Activated CD4-positive, alpha-beta T cell treated with anti-CD3 and anti-CD28 coated beads, Interleukin-2, amount 10 ng/mL, durations not matched to agents 24 days and 14 days (primary cell): ENCODE results near the gene TECTA. TPM values are rescaled to one million over a fixed set of nuclear protein-coding genes. Genes with fewer than 3 reads are reported as not detected.

Source experiments
- DNase-seq: peaks from one replicate; pipeline ENCODE4 v3.0.0; 2022
- H3K27ac Mint-ChIP-seq: one replicate; pipeline ENCODE4 v1.8.0; 2022; ENCODE audit warnings: mild to moderate bottlenecking, mixed read lengths
- H3K27me3 Mint-ChIP-seq: one replicate; pipeline ENCODE4 v1.8.0; 2022; ENCODE audit warnings: mixed read lengths
- H3K36me3 Mint-ChIP-seq: one replicate; pipeline ENCODE4 v1.8.0; 2022; ENCODE audit warnings: low read depth, mild to moderate bottlenecking, mixed read lengths
- H3K4me1 Mint-ChIP-seq: one replicate; pipeline ENCODE4 v1.8.0; 2021; ENCODE audit warnings: mixed read lengths
- H3K4me3 Mint-ChIP-seq: one replicate; pipeline ENCODE4 v1.8.0; 2022; ENCODE audit warnings: mild to moderate bottlenecking, moderate library complexity, mixed read lengths
- H3K9me3 Mint-ChIP-seq: one replicate; pipeline ENCODE4 v1.8.0; 2021; ENCODE audit warnings: mixed read lengths
- intact Hi-C: fragments of 100-400 bp; cut with micrococcal nuclease; formaldehyde crosslinking; loops from one replicate; pipeline ENCODE4 v1.15.1; 2023
- total RNA-seq: library from RNA; stranded (reverse); gene quantifications from 2 replicates; pipeline ENCODE4 v1.2.3, GENCODE V29; 2022

TECTA gene
- total RNA-seq, 1 donor from 2014 or later: 0.09 TPM

- no peaks in the 10 kb centered on the region for H3K36me3 Mint-ChIP-seq
- H3K4me3 Mint-ChIP-seq: no peak overlapping the region
- H3K27ac Mint-ChIP-seq: no peak overlapping the region
- peak; percentile 89 for DNase-seq
- intact Hi-C loops: loop anchor here (2.0 to 10.0 kb wide), 3 partner anchors 80 to 860 kb away; partner anchors contain the start of genes ARHGEF12 and GRIK4
- H3K9me3 Mint-ChIP-seq: no peaks in the 10 kb centered on the region
- H3K27me3 Mint-ChIP-seq: peaks cover 22% of the 10 kb centered on the region
- no peaks in the 10 kb centered on the region for H3K4me1 Mint-ChIP-seq
Measured at GRCh38 chr11:121194731-121195596, 93.9 kb downstream of the TECTA start.

- H3K27me3 Mint-ChIP-seq: peaks cover 25% of the 10 kb centered on the region
- H3K9me3 Mint-ChIP-seq: no peaks in the 10 kb centered on the region
- no peak overlapping the region for H3K4me3 Mint-ChIP-seq
- no peak overlapping the region for H3K27ac Mint-ChIP-seq
- no peaks in the 10 kb centered on the region for H3K4me1 Mint-ChIP-seq
- no peaks in the 10 kb centered on the region for H3K36me3 Mint-ChIP-seq
- intact Hi-C loops: loop anchor here (10.0 kb wide), 2 partner anchors 84 to 864 kb away; partner anchors contain the start of gene ARHGEF12
- DNase-seq: peak; percentile 27
Measured at GRCh38 chr11:121198491-121198890, 97.4 kb downstream of the TECTA start.

DNA sequence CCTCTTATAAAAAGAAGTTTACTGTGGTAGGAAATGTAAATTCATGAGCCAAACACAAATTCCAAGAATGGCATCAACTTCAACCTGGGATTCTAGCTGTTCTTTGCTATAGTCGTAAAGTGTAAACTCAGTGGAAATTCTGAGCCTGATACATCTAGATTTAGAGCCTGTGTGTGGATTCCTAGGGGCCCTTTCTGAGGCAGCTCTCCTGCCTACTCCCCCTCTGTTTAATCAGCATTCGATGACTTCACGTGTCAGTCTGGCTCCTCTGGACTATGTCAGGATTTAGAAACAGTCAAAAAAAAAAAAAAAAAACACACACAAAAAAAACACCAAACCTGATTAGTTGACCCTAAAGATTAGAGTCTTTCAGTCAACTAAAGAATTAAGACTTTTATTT, 98.5 kb downstream of the TECTA start:
- no peaks in the 10 kb centered on the region for H3K9me3 Mint-ChIP-seq
- no peak for DNase-seq
- H3K27me3 Mint-ChIP-seq: peaks cover 29% of the 10 kb centered on the region
- no peak overlapping the region for H3K4me3 Mint-ChIP-seq
- no peaks in the 10 kb centered on the region for H3K36me3 Mint-ChIP-seq
- H3K27ac Mint-ChIP-seq: no peak overlapping the region
- intact Hi-C loops: loop anchor here (10.0 kb wide), 2 partner anchors 85 to 865 kb away; partner anchors contain the start of gene ARHGEF12
- H3K4me1 Mint-ChIP-seq: no peaks in the 10 kb centered on the region

GRCh38 chr11:121206810-121207209, 105.8 kb downstream of the TECTA start:
- Mint-ChIP-seq H3K4me1 (no peaks in the 10 kb centered on the region), H3K27me3 (peaks cover 36% of the 10 kb centered on the region), H3K9me3 (no peaks in the 10 kb centered on the region), H3K27ac (no peak overlapping the region), H3K4me3 (no peak overlapping the region), H3K36me3 (no peaks in the 10 kb centered on the region)
- no peak for DNase-seq
- intact Hi-C loops: no loop called here

DNA sequence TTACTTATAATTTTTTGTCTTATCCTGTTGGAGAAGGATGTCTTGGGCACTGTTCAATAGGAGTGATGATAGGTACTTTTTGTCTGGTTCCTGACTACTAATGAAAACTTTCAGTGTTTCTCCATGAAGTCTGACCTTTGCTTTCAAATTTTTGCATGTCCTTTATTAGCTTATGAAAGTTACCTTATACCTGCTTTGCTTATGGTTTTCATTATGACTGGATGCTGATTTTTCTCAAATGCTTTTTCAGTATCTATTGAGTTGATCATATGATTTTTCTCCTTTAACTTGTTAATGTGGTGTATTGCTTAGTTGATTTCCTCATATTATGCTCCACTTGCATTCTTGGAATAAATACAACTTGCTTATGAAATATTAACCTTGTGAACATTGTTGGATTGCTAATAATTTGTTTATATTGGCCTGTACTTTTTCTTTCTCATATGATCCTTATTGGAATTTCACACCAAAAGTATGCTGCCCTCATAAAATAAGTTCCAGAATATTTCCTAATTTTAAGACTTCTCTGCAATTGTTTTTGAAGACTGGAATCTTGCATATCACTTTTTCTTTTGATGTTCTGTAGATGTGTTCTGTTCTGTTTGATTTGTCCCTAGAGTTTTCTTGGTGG, 106.6 kb downstream of the TECTA start:
- no peak for DNase-seq
- no peaks in the 10 kb centered on the region for H3K9me3 Mint-ChIP-seq
- peaks cover 2% of the 10 kb centered on the region for H3K4me1 Mint-ChIP-seq
- no peaks in the 10 kb centered on the region for H3K36me3 Mint-ChIP-seq
- H3K27me3 Mint-ChIP-seq: peaks cover 38% of the 10 kb centered on the region
- H3K27ac Mint-ChIP-seq: no peak overlapping the region
- intact Hi-C loops: no loop called here
- H3K4me3 Mint-ChIP-seq: no peak overlapping the region

- Mint-ChIP-seq H3K4me1 (peaks cover 3% of the 10 kb centered on the region), H3K9me3 (no peaks in the 10 kb centered on the region), H3K4me3 (no peak overlapping the region), H3K36me3 (no peaks in the 10 kb centered on the region), H3K27ac (no peak overlapping the region), H3K27me3 (peaks cover 44% of the 10 kb centered on the region)
- DNase-seq: peak; percentile 3
- intact Hi-C loops: no loop called here
Measured at GRCh38 chr11:121210445-121211080, 109.5 kb downstream of the TECTA start.

DNA sequence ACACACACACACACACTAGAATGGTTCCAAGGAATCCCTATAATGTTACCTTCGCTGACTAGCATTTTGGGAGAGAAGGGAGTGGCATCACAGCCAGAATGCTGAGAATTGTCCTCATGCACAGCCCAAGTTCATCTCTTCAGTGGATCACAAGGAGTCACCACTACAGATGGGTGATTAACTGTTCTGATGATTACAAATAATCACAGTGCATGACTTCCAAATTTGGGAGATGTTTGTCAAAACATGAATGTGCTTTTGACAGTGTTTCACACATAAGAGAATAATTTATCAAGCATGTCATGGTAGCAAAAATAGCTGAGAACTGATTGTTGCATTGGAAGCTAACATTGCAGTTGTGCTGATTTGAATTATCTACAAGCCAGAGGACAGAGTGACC, 110.6 kb downstream of the TECTA start:
- Mint-ChIP-seq H3K9me3 (no peaks in the 10 kb centered on the region), H3K27ac (no peak overlapping the region), H3K4me1 (peaks cover 3% of the 10 kb centered on the region), H3K27me3 (peaks cover 36% of the 10 kb centered on the region), H3K4me3 (no peak overlapping the region), H3K36me3 (no peaks in the 10 kb centered on the region)
- peak; percentile 18 for DNase-seq
- intact Hi-C loops: no loop called here

DNA sequence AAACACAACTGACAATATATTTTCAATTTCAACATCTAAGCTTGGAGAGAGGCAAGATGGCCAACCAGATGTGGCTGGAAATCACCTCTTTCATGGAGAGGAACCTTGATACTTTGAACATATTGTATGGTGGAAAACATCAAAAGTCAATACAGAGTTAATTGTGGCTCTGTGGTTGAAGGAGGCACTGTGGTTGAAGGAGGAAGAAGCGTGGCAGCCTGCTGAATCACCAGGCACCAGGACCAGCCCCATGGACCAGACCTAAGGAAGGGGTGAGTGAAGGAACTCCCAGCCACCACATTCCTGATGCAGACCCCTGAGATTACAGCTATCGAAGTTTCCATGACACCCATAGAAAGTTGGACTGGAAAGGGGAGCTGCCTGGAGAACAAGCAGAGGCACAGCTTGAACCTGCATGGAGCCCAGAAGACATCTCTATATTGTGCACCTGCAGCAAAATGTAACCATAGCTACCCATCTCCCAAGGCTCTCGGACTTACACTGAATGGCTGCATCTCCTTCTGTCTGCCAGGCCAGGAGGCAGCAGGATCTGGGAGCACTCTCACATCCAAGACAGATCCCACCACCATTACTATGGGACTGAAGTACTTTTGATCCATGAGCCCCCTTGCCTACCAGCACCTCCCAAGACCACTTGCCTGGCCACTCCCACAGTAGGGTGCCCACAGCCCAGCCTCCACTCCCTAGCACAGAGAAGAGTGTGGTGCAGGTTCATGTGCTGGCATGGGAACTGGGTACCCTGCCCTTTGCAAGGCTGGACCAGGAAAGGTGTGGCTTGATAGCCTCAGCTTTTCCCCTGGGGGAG, 111.7 kb downstream of the TECTA start:
- Mint-ChIP-seq H3K27ac (no peak overlapping the region), H3K9me3 (no peaks in the 10 kb centered on the region), H3K4me3 (no peak overlapping the region), H3K4me1 (peaks cover 3% of the 10 kb centered on the region), H3K27me3 (peaks cover 38% of the 10 kb centered on the region), H3K36me3 (no peaks in the 10 kb centered on the region)
- DNase-seq: peak; percentile 44
- intact Hi-C loops: no loop called here

DNA sequence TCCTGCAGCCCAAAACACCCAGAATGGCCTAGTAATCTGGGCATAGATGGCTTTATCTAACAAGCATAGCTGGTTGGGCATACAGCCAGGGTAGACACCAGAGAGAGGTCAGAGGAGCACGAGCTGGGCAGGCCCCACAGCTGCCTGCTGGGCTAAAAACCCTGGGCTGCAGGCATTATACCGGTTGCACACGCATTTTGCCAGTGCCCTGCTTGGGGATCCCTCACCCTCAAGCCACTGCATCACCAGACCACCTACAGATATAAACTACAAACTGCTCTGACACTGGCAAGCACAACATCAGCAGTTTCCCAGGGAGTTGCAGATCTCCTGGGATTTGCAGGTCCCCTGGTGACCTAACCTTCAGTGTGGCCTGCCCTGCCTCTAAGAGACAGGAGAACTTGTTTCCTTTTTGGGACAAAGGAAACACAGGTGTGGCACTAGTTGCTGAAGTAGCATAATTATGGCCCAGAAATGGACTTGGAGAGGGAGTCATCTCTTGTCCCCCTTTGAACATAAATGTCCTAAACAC, 112.4 kb downstream of the TECTA start:
- intact Hi-C loops: no loop called here
- Mint-ChIP-seq H3K4me1 (peaks cover 3% of the 10 kb centered on the region), H3K36me3 (no peaks in the 10 kb centered on the region), H3K9me3 (no peaks in the 10 kb centered on the region), H3K27me3 (peaks cover 39% of the 10 kb centered on the region), H3K4me3 (no peak overlapping the region), H3K27ac (no peak overlapping the region)
- peak; percentile 26 for DNase-seq

- Mint-ChIP-seq H3K27me3 (peaks cover 40% of the 10 kb centered on the region), H3K4me3 (no peak overlapping the region), H3K36me3 (no peaks in the 10 kb centered on the region), H3K27ac (no peak overlapping the region), H3K9me3 (no peaks in the 10 kb centered on the region), H3K4me1 (peaks cover 3% of the 10 kb centered on the region)
- intact Hi-C loops: no loop called here
- peak; percentile 0 for DNase-seq
Measured at GRCh38 chr11:121214861-121215260, 113.8 kb downstream of the TECTA start.

GRCh38 chr11:121221496-121222200, 120.6 kb downstream of the TECTA start:
- Mint-ChIP-seq H3K9me3 (no peaks in the 10 kb centered on the region), H3K36me3 (no peaks in the 10 kb centered on the region), H3K4me3 (no peak overlapping the region), H3K27ac (no peak overlapping the region), H3K27me3 (peaks cover 22% of the 10 kb centered on the region), H3K4me1 (no peaks in the 10 kb centered on the region)
- intact Hi-C loops: no loop called here
- no peak for DNase-seq

GRCh38 chr11:121223161-121223560, 122.1 kb downstream of the TECTA start:
- intact Hi-C loops: no loop called here
- Mint-ChIP-seq H3K4me3 (no peak overlapping the region), H3K9me3 (no peaks in the 10 kb centered on the region), H3K27me3 (peaks cover 13% of the 10 kb centered on the region), H3K36me3 (no peaks in the 10 kb centered on the region), H3K4me1 (no peaks in the 10 kb centered on the region), H3K27ac (no peak overlapping the region)
- no peak for DNase-seq

- Mint-ChIP-seq H3K4me3 (no peak overlapping the region), H3K27me3 (peaks cover 15% of the 10 kb centered on the region)
- intact Hi-C loops: no loop called here
Measured at GRCh38 chr11:121225382-121225781, 124.3 kb downstream of the TECTA start.

More at GRCh38 chr11:121225382-121225781, 124.3 kb downstream of the TECTA start:
- Mint-ChIP-seq H3K27ac (no peak overlapping the region), H3K9me3 (no peaks in the 10 kb centered on the region), H3K4me1 (no peaks in the 10 kb centered on the region), H3K36me3 (no peaks in the 10 kb centered on the region)
- no peak for DNase-seq
